Smooth muscle cell (in vitro differentiated cells): ENCODE data around the gene TUSC2. TPM values are rescaled to one million over a fixed set of nuclear protein-coding genes. Genes with fewer than 3 reads are reported as not detected.

Experiments used
- DNase-seq: peaks from one replicate; lab custom pipeline; 2025; ENCODE audit not compliant: unreplicated experiment; lab: John Stamatoyannopoulos, UW
- H2AFZ ChIP-seq: fragments of 200-600 bp; sonication (generic); 2 replicates; pipeline ENCODE4 v1.6.0; 2016; ENCODE audit warnings: antibody characterized with exemption, low read depth, mild to moderate bottlenecking
- H3F3A ChIP-seq: fragments of 200-600 bp; sonication (generic); 2 replicates; pipeline ENCODE4 v1.6.0; 2017; ENCODE audit warnings: antibody characterized with exemption, low read depth
- H3K27ac ChIP-seq: fragments of 200-600 bp; sonication (generic); 2 replicates; pipeline ENCODE4 v1.5.1; 2016; ENCODE audit warnings: low read depth, mild to moderate bottlenecking
- H3K27me3 ChIP-seq: fragments of 200-600 bp; sonication (generic); 2 replicates; pipeline ENCODE4 v1.6.1; 2016; ENCODE audit warnings: low read depth, mild to moderate bottlenecking
- H3K36me3 ChIP-seq: fragments of 200-600 bp; sonication (generic); 2 replicates; pipeline ENCODE4 v1.5.1; 2016; ENCODE audit warnings: low read depth
- H3K4me1 ChIP-seq: fragments of 200-600 bp; sonication (generic); 2 replicates; pipeline ENCODE4 v1.5.1; 2016; ENCODE audit warnings: low read depth
- H3K4me2 ChIP-seq: fragments of 200-600 bp; sonication (generic); 2 replicates; pipeline ENCODE4 v1.6.0; 2016; ENCODE audit warnings: mild to moderate bottlenecking
- H3K4me3 ChIP-seq: fragments of 200-600 bp; sonication (generic); 2 replicates; pipeline ENCODE4 v1.5.1; 2016; ENCODE audit warnings: mild to moderate bottlenecking
- H3K79me2 ChIP-seq: fragments of 200-600 bp; sonication (generic); 2 replicates; pipeline ENCODE4 v1.6.0; 2016; ENCODE audit warnings: low read depth, mild to moderate bottlenecking
- H3K9ac ChIP-seq: fragments of 200-600 bp; sonication (generic); 2 replicates; pipeline ENCODE4 v1.6.0; 2016; ENCODE audit warnings: low read depth
- H3K9me3 ChIP-seq: fragments of 200-600 bp; sonication (generic); replicated peaks from 2 replicates; pipeline ENCODE4 v1.5.1; 2016; ENCODE audit warnings: low read depth
- H4K20me1 ChIP-seq: fragments of 200-600 bp; sonication (generic); 2 replicates; pipeline ENCODE4 v1.6.0; 2016; ENCODE audit warnings: low read depth
- CTCF ChIP-seq: fragments of 200-600 bp; sonication (generic); IDR thresholded peaks from 2 replicates; pipeline ENCODE4 v1.5.1; 2017; ENCODE audit warnings: borderline replicate concordance, mild to moderate bottlenecking, antibody characterized with exemption; ENCODE audit not compliant: insufficient read depth, poor library complexity, severe bottlenecking
- WGBS: methylation state at CpG from one replicate; pipeline ENCODE4 v1.1.7; 2016; ENCODE audit warnings: low lambda C conversion rate; 5-methylcytosine and 5-hydroxymethylcytosine counted together
- polyA plus RNA-seq: library from polyadenylated mRNA; unstranded; fragments of >200 nt; fragmentation: Nextera tagmentation; extraction: Ambion mirVana; gene quantifications from 2 replicates; pipeline ENCODE4 v1.2.1, GENCODE V29; 2016
- total RNA-seq: library from RNA; depleted of rRNA; stranded (reverse); fragments of >200 nt; gene quantifications from 2 replicates; pipeline ENCODE4 v1.2.3, GENCODE V29; 2014

TUSC2 gene
- total and polyA plus RNA-seq, 2 experiments from 2014 or later = 25.1 to 53.4 TPM

- Histone ChIP-seq H4K20me1 (no peaks in the 10 kb centered on the region), H3K36me3 (no peaks in the 10 kb centered on the region), H3K27me3 (peaks cover 19% of the 10 kb centered on the region), H3K79me2 (no peaks in the 10 kb centered on the region), H3F3A (peaks cover 16% of the 10 kb centered on the region), H3K27ac (no peak overlapping the region), H2AFZ (no peak overlapping the region), H3K4me3 (no peak overlapping the region), H3K4me2 (no peak overlapping the region), H3K9ac (no peak overlapping the region), H3K9me3 (no peaks in the 10 kb centered on the region), H3K4me1 (peaks cover 17% of the 10 kb centered on the region)
- no peak for TF ChIP-seq CTCF
- WGBS = 77% methylated on average over 13 of the region's 13 CpGs
- no peak for DNase-seq
Measured at GRCh38 chr3:50342813-50343633, 15.0 kb upstream of the TUSC2 start.

GRCh38 chr3:50341996-50342650 is 14.1 kb upstream of the TUSC2 start:
- Histone ChIP-seq H2AFZ (no peak overlapping the region), H3K36me3 (no peaks in the 10 kb centered on the region), H3K9me3 (no peaks in the 10 kb centered on the region), H3K4me2 (no peak overlapping the region), H3F3A (peaks cover 20% of the 10 kb centered on the region), H3K4me1 (peaks cover 22% of the 10 kb centered on the region), H3K27ac (no peak overlapping the region), H3K9ac (no peak overlapping the region), H3K4me3 (no peak overlapping the region), H3K79me2 (no peaks in the 10 kb centered on the region), H3K27me3 (peaks cover 19% of the 10 kb centered on the region), H4K20me1 (no peaks in the 10 kb centered on the region)
- no peak for DNase-seq
- WGBS = 87% methylated on average over 11 of the region's 13 CpGs
- no peak for TF ChIP-seq CTCF

- Histone ChIP-seq H4K20me1 (no peaks in the 10 kb centered on the region), H3K9ac (no peak overlapping the region), H3K4me2 (no peak overlapping the region), H3K4me3 (no peak overlapping the region), H3K4me1 (peaks cover 22% of the 10 kb centered on the region), H3F3A (peaks cover 20% of the 10 kb centered on the region), H3K9me3 (no peaks in the 10 kb centered on the region), H3K36me3 (no peaks in the 10 kb centered on the region), H3K27me3 (peaks cover 19% of the 10 kb centered on the region), H2AFZ (no peak overlapping the region), H3K27ac (no peak overlapping the region), H3K79me2 (peaks cover 4% of the 10 kb centered on the region)
- DNase-seq = no peak
- WGBS = 95% methylated on average over 9 of the region's 9 CpGs
- TF ChIP-seq CTCF = no peak
Measured at GRCh38 chr3:50341537-50341936, 13.5 kb upstream of the TUSC2 start.
